Neural cell (in vitro differentiated cells): ENCODE data around the gene MAGI2. TPM values are rescaled to one million over a fixed set of nuclear protein-coding genes. Genes with fewer than 3 reads are reported as not detected.
"Not testable (repeated sequence)": the region's sequence is repeated elsewhere in the genome, so short reads cannot be mapped to it uniquely, and the experiment has no call there.

ENCODE experiments used
- H2AFZ ChIP-seq: fragments of 200-600, 300-800 bp; sonication (generic), shearing (Covaris generic); 2 replicates; pipeline ENCODE4 v1.6.0; 2014; ENCODE audit warnings: low read depth, mild to moderate bottlenecking, antibody characterized with exemption, low read length, moderate library complexity
- H3F3A ChIP-seq: fragments of 200-600 bp; shearing (Covaris generic); 2 replicates; pipeline ENCODE4 v1.6.1; 2016; ENCODE audit warnings: mild to moderate bottlenecking, moderate library complexity, mixed read lengths, antibody characterized with exemption, low read length; ENCODE audit not compliant: insufficient read depth, poor library complexity, severe bottlenecking
- H3K27ac ChIP-seq: fragments of 200-600, 300-800 bp; sonication (generic), shearing (Covaris generic); 2 replicates; pipeline ENCODE4 v1.5.1; 2014; ENCODE audit warnings: mild to moderate bottlenecking, low read length, moderate library complexity
- H3K27me3 ChIP-seq: fragments of 300-800, 200-600 bp; sonication (generic), shearing (Covaris generic); 2 replicates; pipeline ENCODE4 v1.6.0; 2014; ENCODE audit warnings: mild to moderate bottlenecking, low read depth, low read length, moderate library complexity; ENCODE audit not compliant: insufficient read depth
- H3K36me3 ChIP-seq: fragments of 300-800, 200-600 bp; sonication (generic), shearing (Covaris generic); 2 replicates; pipeline ENCODE4 v1.5.1; 2014; ENCODE audit warnings: mild to moderate bottlenecking, antibody characterized with exemption, low read length, moderate library complexity; ENCODE audit not compliant: insufficient read depth
- H3K4me2 ChIP-seq: fragments of 300-800, 200-600 bp; sonication (generic), shearing (Covaris generic); 2 replicates; pipeline ENCODE4 v1.6.0; 2014; ENCODE audit warnings: mild to moderate bottlenecking, low read length
- H3K4me3 ChIP-seq: fragments of 300-800, 200-600 bp; sonication (generic), shearing (Covaris generic); 2 replicates; pipeline ENCODE4 v1.5.1; 2014; ENCODE audit warnings: mild to moderate bottlenecking, low read length, moderate library complexity
- H3K79me2 ChIP-seq: fragments of 200-600 bp; shearing (Covaris generic); replicated peaks from 2 replicates; pipeline ENCODE4 v1.6.0; 2014; ENCODE audit warnings: mild to moderate bottlenecking, low read length, moderate library complexity; ENCODE audit not compliant: insufficient read depth
- H3K9ac ChIP-seq: fragments of 300-800, 200-600 bp; sonication (generic), shearing (Covaris generic); 2 replicates; pipeline ENCODE4 v1.6.1; 2016; ENCODE audit warnings: mild to moderate bottlenecking, low read length, mixed read lengths
- H3K9me2 ChIP-seq: fragments of 200-600 bp; shearing (Covaris generic); 2 replicates; pipeline ENCODE4 v1.6.1; 2016; ENCODE audit warnings: mild to moderate bottlenecking, low read length, mixed read lengths; ENCODE audit not compliant: insufficient read depth
- H3K9me3 ChIP-seq: fragments of 200-600, 300-800 bp; sonication (generic), shearing (Covaris generic); 2 replicates; pipeline ENCODE4 v1.6.1; 2016; ENCODE audit warnings: mild to moderate bottlenecking, mixed run types, low read length, moderate library complexity, mixed read lengths
- H4K20me1 ChIP-seq: fragments of 200-600 bp; shearing (Covaris generic); 2 replicates; pipeline ENCODE4 v1.6.1; 2016; ENCODE audit warnings: mild to moderate bottlenecking, mixed run types; ENCODE audit not compliant: insufficient read depth
- CTCF ChIP-seq: fragments of 450-650 bp; IDR thresholded peaks from 2 replicates; pipeline ENCODE4 v1.5.1; 2014; ENCODE audit warnings: antibody characterized with exemption, mild to moderate bottlenecking, moderate library complexity; ENCODE audit not compliant: poor library complexity, severe bottlenecking
- EP300 ChIP-seq: fragments of 450-650 bp; conservative IDR thresholded peaks from 2 replicates; pipeline ENCODE4 v1.6.1; 2014; ENCODE audit warnings: antibody characterized with exemption, mild to moderate bottlenecking, moderate library complexity; ENCODE audit not compliant: poor library complexity, severe bottlenecking
- EZH2 ChIP-seq: fragments of 200-600, 300-800 bp; shearing (Covaris generic), sonication (generic); IDR thresholded peaks from 2 replicates; pipeline ENCODE4 v1.6.1; 2014; ENCODE audit warnings: antibody characterized with exemption, low read length, borderline replicate concordance, mild to moderate bottlenecking; ENCODE audit not compliant: insufficient read depth, poor library complexity, severe bottlenecking
- MXI1 ChIP-seq: fragments of 450-650 bp; conservative IDR thresholded peaks from 2 replicates; pipeline ENCODE4 v1.6.1; 2014; ENCODE audit warnings: antibody characterized with exemption, mild to moderate bottlenecking; ENCODE audit not compliant: poor library complexity, severe bottlenecking
- POLR2AphosphoS5 ChIP-seq: IDR thresholded peaks from 2 replicates; pipeline ENCODE4 v1.6.1; 2012
- RAD21 ChIP-seq: fragments of 450-650 bp; conservative IDR thresholded peaks from 2 replicates; pipeline ENCODE4 v1.6.1; 2014; ENCODE audit warnings: antibody characterized with exemption, mild to moderate bottlenecking, moderate library complexity
- REST ChIP-seq: IDR thresholded peaks from 2 replicates; pipeline ENCODE4 v1.6.1; 2012; ENCODE audit warnings: borderline replicate concordance
- SMC3 ChIP-seq: fragments of 450-650 bp; conservative IDR thresholded peaks from 2 replicates; pipeline ENCODE4 v1.6.1; 2014; ENCODE audit warnings: antibody characterized with exemption, mild to moderate bottlenecking, moderate library complexity; ENCODE audit not compliant: poor library complexity
- TAF1 ChIP-seq: IDR thresholded peaks from 2 replicates; pipeline ENCODE4 v1.6.1; 2012; ENCODE audit warnings: low read depth
- polyA plus RNA-seq: library from polyadenylated mRNA; depleted of rRNA; stranded (reverse); fragments of >200 nt; gene quantifications from 2 replicates; pipeline ENCODE4 v1.2.3, GENCODE V29; 2014

MAGI2 gene
- polyA plus RNA-seq, 1 donor from 2014 or later, result 19.3 TPM

- TF ChIP-seq SMC3 (no peak), TAF1 (no peak), REST (no peak), CTCF (no peak), MXI1 (no peak), EZH2 (no peak), POLR2AphosphoS5 (no peak), EP300 (no peak)
- no peak overlapping the region for H3K9ac ChIP-seq
- no peaks in the 10 kb centered on the region for H3K9me3 ChIP-seq
Measured at GRCh38 chr7:78296046-78296597, 1157.3 kb downstream of the MAGI2 start.

GRCh38 chr7:78289471-78289870 is 1164.0 kb downstream of the MAGI2 start:
- H3K4me2 ChIP-seq, H3K27ac ChIP-seq, H3K36me3 ChIP-seq, H3K9me3 ChIP-seq, H4K20me1 ChIP-seq, H3K4me3 ChIP-seq, H3K79me2 ChIP-seq, H3K27me3 ChIP-seq, H2AFZ ChIP-seq, H3K9ac ChIP-seq, H3K9me2 ChIP-seq, H3F3A ChIP-seq: not testable (repeated sequence)

More at GRCh38 chr7:78296046-78296597, 1157.3 kb downstream of the MAGI2 start:
- Histone ChIP-seq H3K4me3 (no peak overlapping the region), H3K9me2 (no peaks in the 10 kb centered on the region), H4K20me1 (no peaks in the 10 kb centered on the region), H3K79me2 (no peaks in the 10 kb centered on the region), H3K27me3 (no peaks in the 10 kb centered on the region), H3K36me3 (no peaks in the 10 kb centered on the region), H3K4me2 (no peak overlapping the region), H3K27ac (no peak overlapping the region), H2AFZ (no peak overlapping the region), H3F3A (no peaks in the 10 kb centered on the region)

GRCh38 chr7:78284945-78285344 is 1168.5 kb downstream of the MAGI2 start:
- Histone ChIP-seq H3K27ac (no peak overlapping the region), H3K9me3 (no peaks in the 10 kb centered on the region), H4K20me1 (no peaks in the 10 kb centered on the region), H2AFZ (no peak overlapping the region), H3K4me2 (no peak overlapping the region), H3K36me3 (no peaks in the 10 kb centered on the region), H3F3A (no peaks in the 10 kb centered on the region), H3K27me3 (no peaks in the 10 kb centered on the region), H3K9ac (no peak overlapping the region), H3K79me2 (no peaks in the 10 kb centered on the region), H3K4me3 (no peak overlapping the region), H3K9me2 (no peaks in the 10 kb centered on the region)
- TF ChIP-seq SMC3 (no peak), TAF1 (no peak), EP300 (no peak), POLR2AphosphoS5 (no peak), REST (no peak), CTCF (no peak), EZH2 (no peak), RAD21 (no peak), MXI1 (no peak)
